CD4-positive, alpha-beta memory T cell (primary cell): ENCODE data around the gene EEPD1. TPM values are rescaled to one million over a fixed set of nuclear protein-coding genes. Genes with fewer than 3 reads are reported as not detected.
"Not testable (repeated sequence)": the region's sequence is repeated elsewhere in the genome, so short reads cannot be mapped to it uniquely, and the experiment has no call there.

Source experiments
- CTCF ChIA-PET: fragments of 350-600 bp; sonication (Branson Sonifier 250); formaldehyde crosslinking; loops from one replicate; lab custom pipeline; 2021; ENCODE audit warnings: inconsistent platforms; ENCODE audit not compliant: partially characterized antibody; lab: Charles Lee
- POLR2A ChIA-PET: fragments of 350-600 bp; sonication (Branson Sonifier 250); formaldehyde crosslinking; loops from one replicate; lab custom pipeline; 2021; ENCODE audit not compliant: partially characterized antibody; lab: Charles Lee
- DNase-seq, 5 donors: peaks; one replicate each; pipeline versions ENCODE4 v3.0.0 to v3.0.0-alpha.2; 2020 to 2022; ENCODE audit warnings: mixed read lengths in 1 of 5
- H3K27ac ChIP-seq: one replicate; pipeline ENCODE4 v1.7.0; 2013; ENCODE audit warnings: low read depth, low read length
- H3K27me3 ChIP-seq: 2 replicates; pipeline ENCODE4 v1.7.0; 2013; ENCODE audit warnings: mild to moderate bottlenecking, low read length, moderate library complexity; ENCODE audit not compliant: insufficient read depth
- H3K36me3 ChIP-seq: 2 replicates; pipeline ENCODE4 v1.7.0; 2013; ENCODE audit warnings: mild to moderate bottlenecking, low read length, moderate library complexity; ENCODE audit not compliant: insufficient read depth
- H3K4me1 ChIP-seq: 2 replicates; pipeline ENCODE4 v1.7.0; 2013; ENCODE audit warnings: mild to moderate bottlenecking, low read length, moderate library complexity; ENCODE audit not compliant: insufficient read depth
- H3K4me3 ChIP-seq, 2 donors: one replicate each; pipeline ENCODE4 v1.7.0; 2013; ENCODE audit warnings: low read length in 2 of 2, mild to moderate bottlenecking in 1 of 2
- H3K9me3 ChIP-seq, 2 donors: one replicate each; pipeline ENCODE4 v1.7.0; 2013; ENCODE audit warnings: low read length in 2 of 2, control low read depth in 1 of 2; ENCODE audit not compliant: control insufficient read depth in 1 of 2
- H3K27ac Mint-ChIP-seq, 7 donors: one replicate each; pipeline ENCODE4 v1.8.0; 2020 to 2021; ENCODE audit warnings: mixed read lengths in 7 of 7, mild to moderate bottlenecking in 6 of 7, inconsistent platforms in 3 of 7, moderate library complexity in 3 of 7
- H3K27me3 Mint-ChIP-seq, 2 donors: one replicate each; pipeline ENCODE4 v1.8.0; 2020 to 2021; ENCODE audit warnings: mixed read lengths in 2 of 2
- H3K36me3 Mint-ChIP-seq, 2 donors: one replicate each; pipeline ENCODE4 v1.8.0; 2020 to 2021; ENCODE audit warnings: mixed read lengths in 2 of 2, inconsistent platforms in 1 of 2, mild to moderate bottlenecking in 1 of 2
- H3K4me1 Mint-ChIP-seq, 4 donors: one replicate each; pipeline ENCODE4 v1.8.0; 2020 to 2021; ENCODE audit warnings: mixed read lengths in 4 of 4, mild to moderate bottlenecking in 1 of 4
- H3K4me3 Mint-ChIP-seq, 8 donors: one replicate each; pipeline ENCODE4 v1.8.0; 2020 to 2021; ENCODE audit warnings: mixed read lengths in 8 of 8, mild to moderate bottlenecking in 7 of 8, moderate library complexity in 6 of 8, inconsistent platforms in 3 of 8
- H3K9me3 Mint-ChIP-seq, 8 donors: one replicate each; pipeline ENCODE4 v1.8.0; 2020 to 2021; ENCODE audit warnings: mixed read lengths in 8 of 8, mild to moderate bottlenecking in 5 of 8, inconsistent platforms in 3 of 8, moderate library complexity in 1 of 8
- intact Hi-C: fragments of 100-400 bp; cut with micrococcal nuclease; formaldehyde crosslinking; loops from one replicate; pipeline ENCODE4 v1.15.1; 2023
- polyA plus RNA-seq, 2 donors: library from polyadenylated mRNA; unstranded; fragments of 300-500 nt; fragmentation: Illumina TruSeq; gene quantifications; one replicate each; pipeline ENCODE4 v1.2.3, GENCODE V29; 2021
- total RNA-seq, 2 experiments: library from RNA; stranded (reverse); gene quantifications; one replicate each; pipeline ENCODE4 v1.2.3, GENCODE V29; 2021

The EEPD1 gene
- 1 to 10 TPM; 6.3 to 8.0 TPM for total RNA-seq
- 10 to 100 TPM; 42.5 to 63.0 TPM for polyA plus RNA-seq

- DNase-seq = peak; percentile 99 to 100 (median 100)
- H3K27ac ChIP-seq = peak within 1 kb of the TSS; percentile 53
- H3K4me3 Mint-ChIP-seq = peak within 1 kb of the TSS; percentile 81 to 87 (median 84)
- ChIA-PET CTCF (no interaction called here), POLR2A (no interaction called here)
- peak within 1 kb of the TSS; percentile 63 to 72 for H3K4me3 ChIP-seq
- H3K9me3 ChIP-seq = no peaks in the 10 kb centered on the region
- no peaks in the 10 kb centered on the region for H3K27me3 ChIP-seq
- peaks cover 44% of the 10 kb centered on the region for H3K4me1 ChIP-seq
- intact Hi-C loops = loop anchor here (1.0 to 10.0 kb wide), 8 partner anchors 133 to 1116 kb away; partner anchors contain the start of genes ANLN and DPY19L1
- no peaks in the 10 kb centered on the region for H3K36me3 ChIP-seq
- peak within 1 kb of the TSS; percentile 46 to 82 (median 73) for H3K27ac Mint-ChIP-seq
- H3K9me3 Mint-ChIP-seq = peaks cover 0 to 3% (median 0%) of the 10 kb centered on the region in 8 donors
- peaks cover 17 to 48% (median 42%) of the 10 kb centered on the region in 4 donors for H3K4me1 Mint-ChIP-seq
- H3K36me3 Mint-ChIP-seq = peaks cover 0 to 8% of the 10 kb centered on the region in 2 donors
- H3K27me3 Mint-ChIP-seq = no peaks in the 10 kb centered on the region
Observed at GRCh38 chr7:36152756-36153570, at the start of gene EEPD1. EEPD1 (plus strand) TSS chr7:36153254; CDS start chr7:36154325, 1,071 bp downstream.

DNA sequence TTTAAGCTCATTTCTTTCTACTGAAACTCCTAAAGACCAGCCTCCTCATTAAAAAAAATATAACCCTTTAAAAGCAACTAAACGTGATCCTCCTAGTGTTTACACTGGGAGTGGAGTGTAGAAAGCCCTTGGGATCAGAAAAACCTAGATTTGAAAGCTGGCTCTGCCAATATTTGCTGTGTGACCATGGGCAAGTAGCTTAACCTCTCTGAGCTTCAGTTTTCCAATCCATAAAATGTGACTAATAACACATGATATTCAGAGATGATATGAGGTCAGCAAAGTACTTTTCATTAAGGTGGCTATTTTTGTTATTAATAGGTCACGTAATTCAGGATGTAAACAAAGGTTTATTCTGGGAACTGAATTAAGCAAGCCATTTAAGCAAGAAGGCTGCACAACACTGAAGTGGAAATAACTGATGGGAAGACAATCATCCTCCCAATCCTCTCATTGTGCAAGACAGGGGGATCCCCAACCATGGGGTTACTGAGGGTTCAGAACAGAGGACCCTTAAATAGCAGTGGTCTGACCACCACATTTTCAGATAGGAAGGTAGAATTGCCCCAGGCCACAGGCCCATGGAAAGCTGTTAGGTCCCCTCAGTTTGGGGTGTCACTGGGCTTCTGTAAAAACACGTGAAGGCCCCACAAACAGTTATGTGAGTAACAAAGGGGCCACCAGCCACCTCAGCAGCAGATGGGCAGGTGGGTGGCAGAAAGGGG, 49.1 kb upstream of the EEPD1 start:
- CTCF ChIA-PET = interaction anchor here (1.4 to 2.7 kb wide), 2 partner anchors 9 to 11 kb away, joined by 3 to 10 read pairs; no protein-coding TSS in a partner anchor
- H3K27me3 Mint-ChIP-seq = no peaks in the 10 kb centered on the region
- Histone ChIP-seq H3K36me3 (no peaks in the 10 kb centered on the region), H3K4me3 (no peak overlapping the region), H3K27me3 (no peaks in the 10 kb centered on the region), H3K27ac (no peak overlapping the region), H3K9me3 (no peaks in the 10 kb centered on the region), H3K4me1 (no peaks in the 10 kb centered on the region)
- POLR2A ChIA-PET = no interaction called here
- peaks cover 0 to 4% of the 10 kb centered on the region in 2 donors for H3K36me3 Mint-ChIP-seq
- no peak for DNase-seq
- intact Hi-C loops = no loop called here
- H3K27ac Mint-ChIP-seq = peak overlapping the region in 1 of 7 donors; percentile 39
- no peak overlapping the region for H3K4me3 Mint-ChIP-seq
- H3K9me3 Mint-ChIP-seq = peaks cover 3 to 18% (median 12%) of the 10 kb centered on the region in 8 donors
- no peaks in the 10 kb centered on the region for H3K4me1 Mint-ChIP-seq

DNA sequence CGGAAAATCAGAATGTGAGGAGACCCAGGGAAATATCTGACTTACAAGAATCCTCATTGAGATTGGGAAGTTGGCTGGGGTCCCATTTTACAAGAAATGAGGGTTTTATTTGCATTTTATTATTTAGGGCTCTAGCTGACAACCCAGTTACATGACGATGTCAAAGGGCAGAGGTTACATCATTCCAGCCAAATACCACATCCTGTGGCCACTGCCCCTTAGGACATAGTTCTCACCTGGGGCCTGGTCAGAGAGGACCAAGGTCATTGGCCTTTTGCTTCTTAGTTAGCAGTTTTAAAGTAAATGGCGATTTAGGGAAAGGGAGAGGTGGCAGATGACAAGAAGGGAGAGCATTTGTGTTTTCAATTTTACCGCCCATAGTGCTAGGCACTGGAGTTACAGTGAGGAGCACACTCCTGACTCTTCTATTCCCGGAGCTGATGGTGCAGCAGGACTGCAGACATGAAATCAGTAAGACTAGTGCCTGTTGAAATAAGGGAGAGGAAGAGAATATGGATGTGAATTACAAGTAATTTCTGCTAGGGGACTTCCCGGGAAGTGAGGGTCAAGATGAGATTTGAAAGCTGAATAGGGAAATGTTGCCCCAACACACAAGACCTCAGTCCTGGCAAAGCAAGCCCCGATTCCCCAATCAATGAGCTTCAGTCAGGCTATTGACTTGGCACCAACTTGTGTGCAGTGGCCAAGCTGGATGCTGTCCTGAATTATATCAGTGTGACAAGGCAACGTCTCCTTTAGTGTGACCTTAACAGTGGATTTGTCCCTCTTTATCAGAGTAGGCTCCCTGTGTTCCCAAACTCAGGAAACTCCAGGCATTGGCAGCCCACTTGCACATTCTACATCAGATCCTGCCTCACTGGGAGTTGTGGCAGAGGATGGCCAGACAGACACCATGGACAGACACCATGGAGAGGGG, 45.8 kb upstream of the EEPD1 start:
- H3K27me3 ChIP-seq, H3K36me3 Mint-ChIP-seq, H3K4me3 ChIP-seq, H3K9me3 ChIP-seq, H3K9me3 Mint-ChIP-seq, H3K4me1 ChIP-seq, POLR2A ChIA-PET, H3K27ac ChIP-seq, DNase-seq, H3K4me1 Mint-ChIP-seq, H3K36me3 ChIP-seq, H3K4me3 Mint-ChIP-seq, H3K27me3 Mint-ChIP-seq: not testable (repeated sequence)
- intact Hi-C loops = loop anchor here (2.0 kb wide), 1 partner anchor 42 kb away; no protein-coding TSS in a partner anchor
- H3K27ac Mint-ChIP-seq = peak overlapping the region in 2 of 7 donors; percentile 25 to 82
- CTCF ChIA-PET = interaction anchor here (2.2 kb wide), 1 partner anchor 10 kb away, joined by 6 read pairs; no protein-coding TSS in a partner anchor

DNA sequence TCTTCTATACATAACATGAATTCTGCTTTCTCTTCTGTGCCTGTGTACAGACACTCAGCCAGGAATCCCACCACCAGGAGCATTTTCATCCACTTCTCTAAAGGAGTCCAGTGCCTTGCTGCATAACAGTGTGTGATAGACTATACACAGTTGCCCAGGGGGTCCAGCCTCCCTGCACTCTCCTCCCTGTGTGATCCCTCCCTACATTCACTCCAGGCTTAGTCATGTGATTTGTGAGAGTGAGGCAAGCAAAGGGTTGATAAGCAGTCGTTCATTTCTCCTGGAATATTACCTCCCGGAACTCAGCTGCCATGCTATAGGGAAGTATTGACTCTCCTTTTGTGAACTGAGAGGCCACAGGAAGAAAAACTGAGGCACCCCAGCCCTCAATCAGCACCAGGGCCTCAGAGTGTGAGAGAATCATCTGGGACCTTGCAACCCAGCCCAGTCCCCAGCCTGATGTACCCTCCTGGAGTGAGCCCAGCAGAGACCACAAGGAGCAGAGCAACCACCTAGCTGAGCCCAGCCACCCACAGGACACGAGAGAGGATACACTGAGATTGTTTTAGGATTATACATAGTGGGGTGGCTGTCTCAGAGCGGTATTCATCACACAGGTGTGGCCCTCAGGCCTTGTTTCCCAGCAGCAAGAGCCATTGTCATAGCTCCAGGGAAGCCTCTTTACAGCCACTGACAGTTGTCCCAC, 45.0 kb upstream of the EEPD1 start:
- no peak for DNase-seq
- intact Hi-C loops = loop anchor here (2.0 kb wide), 1 partner anchor 41 kb away; no protein-coding TSS in a partner anchor
- peaks cover 0 to 3% (median 0%) of the 10 kb centered on the region in 4 donors for H3K4me1 Mint-ChIP-seq
- H3K27me3 Mint-ChIP-seq = no peaks in the 10 kb centered on the region
- no peaks in the 10 kb centered on the region for H3K36me3 ChIP-seq
- H3K27ac Mint-ChIP-seq = no peak overlapping the region
- no peak overlapping the region for H3K27ac ChIP-seq
- H3K9me3 ChIP-seq = no peaks in the 10 kb centered on the region
- CTCF ChIA-PET = no interaction called here
- no peaks in the 10 kb centered on the region for H3K36me3 Mint-ChIP-seq
- no peak overlapping the region for H3K4me3 Mint-ChIP-seq
- no peaks in the 10 kb centered on the region for H3K27me3 ChIP-seq
- POLR2A ChIA-PET = no interaction called here
- no peak overlapping the region for H3K4me3 ChIP-seq
- H3K9me3 Mint-ChIP-seq = no peaks in the 10 kb centered on the region
- H3K4me1 ChIP-seq = no peaks in the 10 kb centered on the region

DNA sequence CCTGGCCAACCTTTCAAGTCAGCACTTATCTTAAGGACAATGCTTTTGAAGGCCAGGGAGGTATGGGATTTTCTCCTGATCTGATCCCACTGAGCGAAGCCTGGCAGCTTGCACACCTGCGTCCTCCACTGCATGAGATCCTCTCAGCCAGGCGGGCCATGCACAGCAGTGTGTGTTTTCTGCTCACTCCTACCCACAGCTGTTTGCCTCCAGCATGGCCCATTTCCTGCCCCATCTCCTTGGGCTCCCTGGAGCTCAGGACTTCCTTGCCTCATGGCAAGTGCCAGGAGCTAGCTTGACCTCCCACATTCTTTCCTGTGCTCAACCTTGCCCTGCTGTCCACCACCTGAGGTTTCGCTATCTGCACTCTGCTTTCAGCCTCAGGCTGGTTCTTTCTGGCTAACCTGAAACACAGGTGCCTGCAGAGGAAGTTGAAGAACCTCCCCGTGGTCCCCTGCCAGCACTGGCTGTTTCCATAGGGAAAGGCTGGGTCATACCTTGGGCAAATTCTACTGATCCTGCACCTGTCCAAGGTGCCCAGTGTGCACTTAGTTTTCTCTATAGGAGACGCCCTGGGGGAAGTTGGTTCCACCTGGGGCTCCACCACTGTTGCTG, 43.9 kb upstream of the EEPD1 start:
- no peak overlapping the region for H3K4me3 ChIP-seq
- peaks cover 0 to 4% (median 0%) of the 10 kb centered on the region in 4 donors for H3K4me1 Mint-ChIP-seq
- H3K9me3 ChIP-seq = no peaks in the 10 kb centered on the region
- H3K27me3 Mint-ChIP-seq = no peaks in the 10 kb centered on the region
- no peaks in the 10 kb centered on the region for H3K36me3 ChIP-seq
- intact Hi-C loops = no loop called here
- no peaks in the 10 kb centered on the region for H3K27me3 ChIP-seq
- H3K27ac Mint-ChIP-seq = peak overlapping the region in 1 of 7 donors; percentile 30
- no peak overlapping the region for H3K4me3 Mint-ChIP-seq
- no peaks in the 10 kb centered on the region for H3K36me3 Mint-ChIP-seq
- no peaks in the 10 kb centered on the region for H3K9me3 Mint-ChIP-seq
- no peak overlapping the region for H3K27ac ChIP-seq
- ChIA-PET CTCF (no interaction called here), POLR2A (no interaction called here)
- DNase-seq = no peak
- H3K4me1 ChIP-seq = no peaks in the 10 kb centered on the region

GRCh38 chr7:36110584-36110983, 42.5 kb upstream of the EEPD1 start:
- no peak overlapping the region for H3K27ac Mint-ChIP-seq
- CTCF ChIA-PET = no interaction called here

More at GRCh38 chr7:36110584-36110983, 42.5 kb upstream of the EEPD1 start:
- no peak for DNase-seq
- H3K4me1 ChIP-seq = peaks cover 11% of the 10 kb centered on the region
- no peak overlapping the region for H3K27ac ChIP-seq
- Mint-ChIP-seq H3K27me3 (no peaks in the 10 kb centered on the region), H3K4me3 (no peak overlapping the region), H3K36me3 (no peaks in the 10 kb centered on the region), H3K9me3 (no peaks in the 10 kb centered on the region), H3K4me1 (peaks cover 5 to 14% (median 9%) of the 10 kb centered on the region in 4 donors)
- POLR2A ChIA-PET = no interaction called here
- intact Hi-C loops = no loop called here
- no peak overlapping the region for H3K4me3 ChIP-seq
- H3K27me3 ChIP-seq = no peaks in the 10 kb centered on the region
- no peaks in the 10 kb centered on the region for H3K9me3 ChIP-seq
- no peaks in the 10 kb centered on the region for H3K36me3 ChIP-seq
